LoVo (cell line): ENCODE measurements around the gene TBX15.
A peak's percentile ranks its signal among the peaks of the same experiment; 100 is the strongest.
"Not testable (repeated sequence)": the region's sequence is repeated elsewhere in the genome, so short reads cannot be mapped to it uniquely, and the experiment has no call there.

ENCODE experiments used
- DNase-seq: peaks from one replicate; pipeline ENCODE4 v3.0.0-alpha.2; 2016; ENCODE audit warnings: low spot score

TBX15 gene

DNA sequence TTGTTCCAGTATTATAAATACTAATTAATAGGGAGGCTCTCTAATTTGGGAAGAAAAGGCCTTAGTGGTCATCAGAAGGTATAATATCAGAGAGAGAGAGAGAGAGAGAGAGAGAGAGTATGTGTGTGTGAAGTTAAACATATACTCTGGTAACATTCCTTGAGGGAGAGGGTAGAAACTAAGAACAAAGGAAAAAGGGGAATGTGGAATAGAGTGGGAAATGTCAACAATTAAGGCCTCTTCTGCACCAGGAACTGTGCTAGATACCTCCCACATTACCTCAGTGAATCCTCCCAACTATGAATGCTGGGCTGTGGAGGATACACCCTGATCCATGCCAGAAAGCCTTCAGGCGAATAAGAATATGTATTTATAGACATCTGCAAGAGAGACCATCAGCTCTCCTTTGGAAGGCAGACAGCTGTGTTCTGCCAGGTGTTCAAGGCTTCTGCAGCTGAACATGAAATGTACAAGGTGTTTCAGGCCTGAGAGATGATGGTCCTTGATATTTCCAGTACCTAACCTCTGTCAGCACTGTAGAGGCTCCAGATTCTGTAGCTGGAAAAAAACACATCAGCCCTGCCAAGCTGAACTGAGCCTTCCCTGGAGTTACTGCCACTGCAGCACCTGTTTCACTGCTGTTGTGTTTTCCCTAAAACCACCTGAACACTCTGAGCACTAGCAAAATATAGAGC is 29.1 kb downstream of the TBX15 start:
- DNase-seq = no peak

DNA sequence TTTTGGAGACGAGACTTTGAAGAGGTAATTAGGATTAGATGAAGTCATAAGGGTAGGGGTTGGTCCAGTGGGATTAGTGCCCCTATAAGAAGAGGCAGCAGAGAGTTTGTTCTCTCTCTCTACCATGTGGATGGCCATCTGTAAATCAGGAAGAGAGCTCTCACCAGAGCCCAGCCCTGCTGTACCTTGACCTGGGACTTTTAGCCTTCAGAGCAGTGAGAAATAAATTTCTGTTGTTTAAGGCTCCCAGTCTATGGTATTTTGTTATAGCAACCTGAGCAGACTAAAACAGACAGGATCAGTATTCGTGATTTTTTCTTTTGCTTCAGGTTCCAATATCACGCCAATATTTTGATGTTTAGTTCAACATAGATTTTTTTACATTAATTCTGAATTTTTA is 30.0 kb downstream of the TBX15 start:
- no peak for DNase-seq

DNA sequence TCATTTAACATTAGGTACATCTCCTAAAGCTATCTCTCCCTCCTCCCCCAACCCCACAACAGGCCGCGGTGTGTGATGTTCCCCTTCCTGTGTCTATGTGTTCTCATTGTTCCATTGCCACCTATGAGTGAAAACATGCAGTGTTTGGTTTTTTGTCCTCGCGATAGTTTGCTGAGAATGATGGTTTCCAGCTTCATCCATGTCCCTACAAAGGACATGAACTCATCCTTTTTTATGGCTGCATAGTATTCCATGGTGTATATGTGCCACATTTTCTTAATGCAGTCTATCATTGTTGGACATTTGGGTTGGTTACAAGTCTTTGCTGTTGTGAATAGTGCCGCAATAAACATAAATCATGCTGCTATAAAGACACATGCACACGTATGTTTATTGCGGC is 30.6 kb downstream of the TBX15 start:
- not testable (repeated sequence) for DNase-seq

DNA sequence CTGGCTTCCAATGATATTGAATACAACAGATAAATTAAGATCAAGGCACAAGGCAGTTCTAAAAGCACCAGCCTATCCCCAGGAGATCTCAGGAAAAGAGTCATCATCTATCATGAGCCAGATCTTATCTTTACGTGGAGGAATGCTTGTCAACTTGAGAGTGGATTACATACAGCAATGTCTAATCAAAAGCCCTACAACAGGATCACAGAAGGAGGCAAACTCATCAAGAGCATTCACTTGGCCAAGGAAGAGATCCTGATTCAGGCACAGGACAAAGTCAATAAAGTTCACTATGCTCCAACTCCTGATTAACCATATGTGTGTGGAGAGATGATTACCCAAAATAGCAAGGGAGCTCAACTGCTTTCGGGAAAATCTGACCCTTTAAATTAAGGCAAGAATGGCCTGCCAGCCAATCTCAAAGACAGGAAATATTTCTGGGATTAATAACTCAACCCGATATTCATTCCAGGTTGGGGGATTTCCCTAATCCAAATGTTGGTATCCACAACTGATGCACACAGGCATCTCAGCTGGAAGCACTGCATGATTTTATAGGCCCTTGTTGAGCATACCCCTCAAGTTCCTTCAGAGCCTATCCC is 33.7 kb downstream of the TBX15 start:
- no peak for DNase-seq

DNA sequence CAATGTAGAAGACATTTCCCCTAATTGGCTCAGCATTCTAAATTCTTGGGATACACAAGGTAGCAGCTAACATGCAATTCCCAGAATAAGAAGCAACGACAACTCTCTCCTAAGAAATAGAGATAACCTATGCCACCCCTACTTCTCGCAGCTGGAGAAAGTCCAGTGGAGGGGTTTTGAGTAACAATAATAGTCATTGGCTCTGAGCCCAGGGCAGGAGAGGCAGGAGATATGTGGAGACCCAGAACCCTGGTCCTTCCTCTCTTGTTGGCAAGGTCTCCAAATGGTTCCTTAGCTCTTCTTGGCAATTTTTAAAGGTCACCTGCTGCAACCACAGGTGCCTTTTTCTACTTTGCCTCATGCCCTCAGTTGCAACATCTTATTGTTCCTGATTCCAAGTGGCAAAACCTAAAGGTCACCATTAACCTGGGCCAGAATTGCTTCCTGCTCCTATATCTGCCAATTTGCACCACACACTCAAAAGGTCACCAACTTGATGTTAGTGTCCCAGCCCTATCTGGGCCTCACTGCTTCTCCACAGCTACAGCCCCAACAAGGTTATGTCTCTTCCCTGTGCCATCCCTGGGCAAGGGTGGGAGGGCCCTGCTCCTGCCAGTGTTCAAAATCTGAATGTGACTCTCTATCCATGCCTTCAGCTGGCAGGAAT is 36.7 kb downstream of the TBX15 start:
- DNase-seq = no peak

DNA sequence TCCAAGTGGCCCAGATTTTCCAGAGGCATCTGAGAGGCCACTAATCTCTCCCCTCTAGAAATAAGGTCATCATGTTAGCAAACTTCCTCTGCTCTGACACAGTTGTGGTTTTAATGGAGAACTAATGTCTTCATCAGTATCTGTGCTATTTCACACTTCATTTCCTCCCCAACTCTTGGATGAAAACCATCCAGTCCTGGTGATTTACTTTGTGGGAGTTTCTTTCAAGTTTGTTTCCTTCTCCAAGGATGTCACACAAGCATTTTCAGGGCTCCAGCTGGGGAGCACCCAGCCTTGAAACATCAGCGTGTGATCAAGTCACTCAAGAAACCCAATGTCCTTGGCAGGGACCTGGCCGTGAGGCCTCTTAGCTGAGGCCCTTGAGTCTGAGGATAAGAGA is 38.8 kb downstream of the TBX15 start:
- DNase-seq = no peak

DNA sequence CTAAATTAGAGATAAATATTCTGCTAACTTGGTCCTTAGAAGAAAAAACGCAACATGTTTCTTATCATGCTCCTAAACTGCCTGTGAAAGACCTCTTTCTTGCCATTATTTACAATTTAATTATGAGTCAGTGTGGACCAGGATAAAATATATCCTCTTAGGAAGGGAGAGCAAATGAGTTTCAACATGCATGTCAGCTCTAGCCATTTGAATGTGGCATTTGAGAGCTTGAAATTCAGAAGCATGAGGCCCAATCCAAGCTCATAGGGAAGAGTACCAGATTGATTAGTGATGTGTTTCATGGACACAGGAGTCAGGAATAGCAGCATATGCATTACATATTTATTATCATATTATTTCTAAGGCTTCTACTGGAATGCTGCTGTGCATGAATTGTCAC is 39.3 kb downstream of the TBX15 start:
- DNase-seq = no peak

DNA sequence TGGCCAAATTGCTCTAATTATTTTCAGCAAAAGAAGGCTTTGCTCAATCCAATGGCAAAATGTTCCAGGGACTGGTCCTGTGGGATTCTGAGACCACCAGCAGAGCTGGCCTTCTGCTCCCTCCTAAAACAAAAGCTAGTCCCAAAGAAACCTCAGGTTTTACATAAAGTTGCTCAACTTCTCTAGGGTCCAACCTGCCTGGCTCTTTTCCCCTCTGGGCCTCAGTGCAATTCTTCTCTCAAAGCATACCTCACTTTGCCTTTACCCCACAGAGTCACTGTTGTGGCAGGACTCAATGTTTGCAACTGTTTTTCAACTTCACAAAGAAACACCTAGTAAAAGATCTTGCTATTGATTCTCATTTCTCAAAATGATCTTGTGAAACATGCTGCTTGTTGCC is 39.8 kb downstream of the TBX15 start:
- DNase-seq = no peak

DNA sequence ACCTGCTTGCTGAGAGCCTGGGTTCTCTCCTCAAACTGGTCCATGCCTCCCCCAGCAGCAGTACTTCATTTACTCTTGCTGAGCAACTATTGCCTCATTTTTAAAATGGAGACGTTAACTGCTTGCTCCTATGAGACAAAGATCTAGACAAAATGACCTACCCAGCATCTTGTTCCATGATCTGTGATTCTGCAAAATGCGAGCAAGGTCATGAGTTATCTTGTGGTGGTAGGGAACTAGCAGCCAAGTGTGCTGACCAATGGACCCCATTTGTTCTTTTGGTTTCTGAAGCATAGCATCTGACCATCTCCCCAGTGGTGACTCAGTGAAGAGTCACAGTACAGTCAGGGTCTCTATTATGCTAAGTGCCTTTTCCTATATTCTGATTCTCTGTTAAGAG is 40.4 kb downstream of the TBX15 start:
- DNase-seq = no peak

DNA sequence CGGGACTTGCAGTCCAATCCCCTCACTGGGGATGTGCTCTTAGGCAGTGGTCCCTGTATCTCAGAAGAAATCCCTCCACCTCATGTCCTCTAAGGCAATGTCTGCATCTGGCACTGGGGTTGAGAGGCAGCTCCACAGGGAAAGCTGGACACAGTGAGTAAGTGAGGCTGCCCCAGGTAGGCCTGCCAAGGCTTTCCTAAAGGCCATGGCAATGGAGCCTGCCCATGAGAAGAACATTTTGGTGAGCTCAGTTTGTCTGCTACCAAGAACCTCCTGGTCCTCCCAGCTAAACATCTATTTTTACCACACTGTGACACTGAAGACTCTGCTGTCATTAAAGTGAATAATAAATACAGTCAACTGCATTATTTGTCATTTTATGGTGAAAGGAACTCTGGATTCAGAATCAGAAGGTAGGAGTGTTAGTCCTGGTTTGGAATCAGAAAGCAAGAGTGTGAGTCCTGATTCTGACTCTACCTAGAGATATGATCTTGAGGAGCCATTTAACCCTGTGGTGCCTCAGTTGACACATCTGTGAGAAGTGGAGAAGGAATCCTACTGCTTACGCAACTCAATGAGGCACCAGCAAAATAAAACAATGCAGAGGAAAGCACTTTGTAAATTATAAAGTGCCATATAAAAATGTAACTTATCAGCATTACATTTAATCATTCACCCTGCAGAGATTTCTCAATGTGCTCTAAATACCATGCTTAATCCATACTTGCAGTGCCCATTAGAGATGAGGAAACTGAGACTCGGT is 41.0 kb downstream of the TBX15 start:
- no peak for DNase-seq

DNA sequence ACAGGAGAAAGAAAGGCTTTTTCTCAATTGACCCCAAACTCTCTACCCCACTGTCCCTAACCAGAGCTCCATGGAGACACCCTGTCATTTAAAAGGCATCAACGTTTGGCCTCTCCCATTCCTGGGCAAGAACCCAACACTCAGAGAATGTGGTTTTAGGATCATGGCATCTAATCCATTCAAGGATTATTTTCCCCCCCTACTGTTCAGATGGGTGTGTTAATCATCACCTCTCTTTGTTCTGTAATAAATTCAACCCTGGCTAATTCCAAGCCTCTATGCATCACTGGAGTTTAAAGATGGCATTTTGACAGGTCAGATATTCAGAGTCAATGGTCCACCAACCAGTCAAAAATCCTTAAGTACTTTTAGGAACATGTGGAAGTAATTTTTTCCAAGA is 42.7 kb downstream of the TBX15 start:
- DNase-seq = no peak

DNA sequence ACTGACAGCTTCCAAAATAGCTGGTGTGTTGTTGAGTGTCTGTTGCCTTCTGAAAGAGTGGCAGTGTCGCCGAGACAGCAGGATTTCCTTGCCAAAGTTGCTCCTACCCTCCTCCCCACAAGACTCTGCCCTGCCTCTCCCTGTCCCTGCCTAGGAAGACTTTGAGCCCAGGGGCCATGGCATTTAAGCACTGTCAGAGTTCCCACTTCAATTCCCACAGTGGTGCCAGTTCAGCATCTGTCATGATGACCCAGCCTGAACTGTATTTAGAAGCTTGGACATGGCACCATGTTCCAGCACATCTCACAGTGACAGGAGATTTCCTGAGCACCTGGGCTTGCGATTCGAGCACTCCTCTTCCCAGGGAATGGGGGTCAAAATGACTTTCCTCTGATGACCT is 43.6 kb downstream of the TBX15 start:
- DNase-seq = no peak

DNA sequence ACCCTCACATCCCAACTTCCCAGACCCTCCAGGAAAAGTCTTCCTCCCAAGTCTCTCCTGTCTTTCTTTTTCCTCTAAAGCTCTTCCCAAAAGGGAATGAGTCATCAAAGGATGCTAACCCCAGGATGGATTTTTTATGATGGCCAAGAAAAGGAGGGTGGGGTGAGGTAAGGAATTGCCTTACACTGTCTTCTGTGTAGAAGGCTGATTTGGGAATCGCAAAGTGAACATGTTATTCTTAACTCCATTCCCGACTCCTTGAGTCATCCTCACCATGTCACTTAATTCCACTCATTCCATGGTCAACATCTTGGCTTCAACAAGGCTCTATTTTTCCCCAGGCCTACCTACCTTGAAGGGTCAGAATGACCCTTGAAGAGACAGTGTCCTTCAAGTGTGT is 44.0 kb downstream of the TBX15 start:
- DNase-seq = no peak

DNA sequence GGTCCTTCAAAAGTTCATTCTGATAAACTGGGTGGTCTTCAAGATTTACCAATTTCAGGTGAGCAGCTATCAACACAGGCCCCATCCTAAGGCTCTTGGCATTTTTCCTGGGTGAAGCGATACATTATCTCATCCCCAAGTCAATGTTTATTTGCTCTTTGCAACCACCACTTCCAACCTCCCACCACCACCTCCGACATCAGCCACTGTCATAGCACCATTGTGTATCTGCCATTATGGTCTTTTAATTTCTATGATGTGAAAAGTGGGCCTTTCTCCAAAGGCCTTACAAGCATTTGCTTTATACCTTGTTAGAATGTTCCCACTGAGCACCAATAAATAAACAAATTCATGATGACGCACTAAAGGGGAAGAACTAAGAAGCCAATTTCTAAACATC is 47.2 kb downstream of the TBX15 start:
- DNase-seq = no peak

DNA sequence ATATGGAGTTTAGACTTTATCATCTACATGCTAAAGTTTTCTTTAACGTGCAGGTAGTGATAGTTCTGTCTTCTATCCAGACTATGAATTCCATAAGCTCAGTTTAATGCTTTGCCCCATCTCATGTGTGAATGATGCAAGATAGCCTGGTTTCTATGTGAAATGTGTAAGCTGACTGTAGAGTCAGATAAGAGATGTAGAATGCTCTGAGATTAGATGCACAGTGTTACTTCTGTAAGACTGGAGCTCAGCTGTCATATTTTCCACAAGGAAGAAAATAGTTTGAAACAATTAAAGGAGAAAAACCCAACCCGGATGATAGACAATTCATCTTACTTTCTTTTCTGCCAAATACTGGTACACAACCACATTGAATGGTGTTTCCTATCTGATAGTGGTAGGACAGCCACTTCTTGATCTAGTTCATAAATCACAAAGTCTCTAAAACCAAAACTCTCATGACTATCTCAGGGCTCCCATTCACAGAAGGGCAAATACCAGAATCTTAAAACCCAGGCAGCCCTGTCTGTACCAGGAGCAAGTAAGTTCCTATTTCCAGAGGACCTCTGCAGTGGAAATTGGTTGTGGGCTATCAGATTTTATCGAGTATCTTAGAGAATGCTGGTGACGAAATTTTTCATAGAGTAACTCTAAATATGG is 50.6 kb downstream of the TBX15 start:
- no peak for DNase-seq

DNA sequence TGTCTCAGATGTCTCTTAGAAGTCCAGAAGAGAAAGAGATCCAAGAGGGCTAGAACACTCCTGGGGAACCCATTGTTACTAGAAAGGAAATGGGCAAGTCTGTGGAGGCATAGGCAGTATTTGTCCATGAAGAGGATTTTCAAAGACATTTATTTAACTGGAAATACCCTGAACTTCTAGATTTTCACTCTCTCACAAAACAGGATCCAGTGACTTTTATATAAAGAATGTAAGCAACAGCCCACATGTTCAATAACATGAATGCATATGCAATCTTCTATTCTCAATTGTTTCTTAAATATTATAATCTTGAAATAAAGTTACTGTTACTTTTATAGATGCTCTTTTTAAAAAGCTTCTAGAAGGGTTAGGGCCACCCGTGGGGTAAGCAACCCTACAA is 53.4 kb downstream of the TBX15 start:
- no peak for DNase-seq

DNA sequence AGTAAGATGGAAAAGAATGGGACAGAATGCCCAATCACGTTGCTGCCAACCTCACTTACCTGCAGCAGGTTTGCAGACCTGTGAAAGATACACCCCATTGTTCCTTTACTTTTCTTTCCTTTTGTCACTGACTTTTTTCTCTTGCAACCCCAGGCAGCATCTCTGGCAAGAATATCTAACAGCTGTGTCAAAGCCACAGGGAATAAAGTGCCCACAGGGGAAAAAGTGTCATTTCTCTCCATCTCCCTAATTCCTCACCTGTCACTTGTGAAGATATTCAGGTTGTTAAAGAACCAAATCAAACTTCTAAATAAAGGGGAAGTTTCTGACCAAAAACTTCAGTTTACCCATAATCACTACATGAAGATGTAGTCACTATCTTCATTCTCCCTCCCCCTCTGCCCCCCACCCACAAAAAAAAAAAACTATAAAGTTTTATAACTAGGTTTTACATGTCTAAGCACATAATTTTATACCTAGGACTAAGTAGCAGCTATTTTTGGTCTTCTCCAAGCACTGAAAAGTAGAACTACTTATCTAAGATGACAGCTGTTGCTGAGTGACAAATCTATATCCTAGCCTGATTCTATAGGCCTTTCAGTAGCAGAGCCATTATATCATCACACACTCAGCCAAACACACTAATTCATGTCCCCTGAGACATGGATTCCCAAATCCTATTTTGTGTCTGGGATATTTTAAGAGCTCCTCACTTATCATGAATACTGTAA is 54.9 kb downstream of the TBX15 start:
- no peak for DNase-seq

DNA sequence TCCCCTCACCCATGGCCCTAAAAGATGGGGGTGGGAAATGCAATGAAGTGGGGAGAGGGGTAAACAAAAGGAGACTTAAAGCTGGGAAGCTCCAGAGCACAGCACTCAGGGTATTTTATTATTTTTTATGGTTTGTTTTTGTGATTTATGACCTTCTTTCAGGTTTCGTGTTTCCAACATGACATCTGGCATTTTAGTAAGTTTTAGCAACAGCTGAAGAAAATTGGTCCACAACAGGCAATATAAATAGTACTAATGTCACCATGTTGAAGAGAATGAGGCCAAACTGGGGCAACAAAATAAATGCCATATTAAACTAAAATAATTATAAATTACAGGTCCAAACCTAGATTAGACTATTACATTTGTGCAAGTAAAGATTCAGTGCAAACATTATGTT is 56.3 kb downstream of the TBX15 start:
- DNase-seq = no peak

DNA sequence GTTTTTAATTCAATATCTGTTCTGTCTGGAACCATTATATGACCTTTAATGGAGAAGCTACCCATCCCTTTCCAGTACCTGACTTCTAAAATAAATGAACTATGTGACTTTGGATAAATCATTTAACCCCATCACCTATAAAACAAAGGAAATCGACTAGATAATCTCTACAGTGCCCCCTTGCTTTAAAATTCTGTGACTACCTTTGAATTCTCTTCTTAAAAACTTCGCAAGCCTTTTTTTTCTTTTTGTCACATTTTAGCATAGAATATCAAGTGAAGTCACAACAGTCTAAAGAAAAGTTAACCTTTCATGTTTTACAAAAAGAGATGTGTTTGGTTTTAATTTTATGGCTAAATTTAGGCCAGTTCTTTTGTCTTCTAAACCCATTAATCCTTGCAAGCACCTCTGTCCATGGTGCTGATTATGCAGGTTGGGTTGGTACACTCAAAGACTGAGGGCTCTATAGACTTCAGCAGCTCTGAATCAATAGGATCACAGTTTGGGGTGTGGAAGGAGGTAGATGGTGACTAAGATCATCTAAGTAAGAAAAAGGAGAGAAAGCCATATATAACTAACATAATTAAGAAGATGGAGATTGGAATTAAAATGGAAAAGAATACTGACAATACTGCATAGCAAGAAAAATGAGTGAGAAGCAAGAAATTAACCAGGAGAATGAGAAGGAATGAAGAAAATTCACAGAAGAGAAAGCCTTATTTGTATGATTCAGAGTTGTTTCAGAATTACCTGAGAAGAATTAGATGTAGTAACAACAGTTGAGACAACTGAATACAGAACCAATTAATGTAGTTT is 59.2 kb downstream of the TBX15 start:
- DNase-seq = peak; percentile 23

DNA sequence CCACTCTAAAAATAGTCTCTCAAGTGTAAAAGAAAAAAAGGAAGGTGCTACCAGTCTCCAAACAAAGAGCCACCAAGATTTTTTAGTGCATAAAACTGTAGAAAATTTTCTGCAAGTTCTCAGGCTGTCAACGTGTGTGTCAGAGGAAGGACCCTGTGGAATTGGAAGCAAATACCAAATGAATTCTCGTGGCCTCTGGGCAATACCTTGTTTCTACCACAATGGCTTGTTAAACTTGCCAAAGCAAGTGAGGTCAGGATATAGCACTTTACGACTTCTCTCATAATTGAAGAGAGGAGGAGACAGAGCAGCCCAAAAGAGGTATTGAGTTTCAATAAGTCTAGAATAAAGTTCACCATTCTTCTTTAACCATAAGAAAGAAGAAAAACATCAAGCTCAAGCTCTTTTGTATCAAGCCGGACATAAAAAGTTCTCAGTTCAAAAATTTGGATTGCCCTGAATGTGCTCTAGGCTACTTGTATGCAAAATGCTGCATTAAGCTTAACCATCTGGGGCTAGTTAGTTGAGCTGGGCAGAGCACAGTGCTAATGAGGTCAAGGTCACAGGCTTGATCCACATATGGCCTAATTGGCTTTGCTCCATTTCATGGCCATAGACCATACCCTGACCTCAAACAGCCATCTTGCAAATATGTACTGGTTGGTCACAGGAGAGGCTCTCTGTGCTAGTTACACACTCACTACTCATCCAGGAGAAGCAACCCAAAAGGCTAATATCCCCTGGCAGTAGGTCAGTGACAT is 60.5 kb downstream of the TBX15 start:
- DNase-seq = no peak
